SK-N-SH (cell line): ENCODE measurements around the gene GLG1.

Experiments used
- CHD2 ChIP-seq: fragments of 150-350 bp; IDR thresholded peaks from 2 replicates; pipeline ENCODE4 v1.6.1; 2018; ENCODE audit warnings: low read length; ENCODE audit not compliant: partially characterized antibody
- CTCF ChIP-seq: fragments of 200-600 bp; sonication (generic); IDR thresholded peaks from 2 replicates; pipeline ENCODE4 v1.6.1; 2017; ENCODE audit warnings: antibody characterized with exemption, mild to moderate bottlenecking, moderate library complexity
- EZH2phosphoT487 ChIP-seq: fragments of 200-600 bp; sonication (generic); IDR thresholded peaks from 2 replicates; pipeline ENCODE4 v1.6.1; 2017; ENCODE audit warnings: low read depth, mixed run types, mild to moderate bottlenecking, antibody characterized with exemption, moderate library complexity, borderline replicate concordance
- MXI1 ChIP-seq: IDR thresholded peaks from 2 replicates; pipeline ENCODE4 v1.6.1; 2012; ENCODE audit warnings: mild to moderate bottlenecking, low read depth, low read length, improper control_type of control experiment
- YY1 ChIP-seq: IDR thresholded peaks from 2 replicates; pipeline ENCODE4 v1.4.0; 2012; ENCODE audit warnings: low read depth, mild to moderate bottlenecking

DNA sequence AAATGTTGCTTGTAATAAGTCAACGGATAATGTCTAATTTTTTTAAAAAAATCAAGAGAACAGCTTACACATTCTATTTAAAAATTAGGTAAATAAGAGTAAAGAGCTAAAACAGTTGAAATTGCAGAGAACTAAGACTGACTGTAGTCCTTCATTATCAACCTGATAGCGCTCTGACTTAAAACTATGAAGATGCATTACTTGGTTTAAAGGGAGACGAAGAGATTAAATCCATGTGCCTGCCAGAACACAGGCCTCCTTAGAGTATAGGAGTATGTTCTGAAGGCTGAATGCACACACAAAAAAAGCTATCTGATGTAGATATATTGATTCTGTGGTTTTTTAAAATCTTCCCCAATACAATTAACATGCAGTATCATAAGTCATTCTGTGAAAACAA is 28.5 kb downstream of the GLG1 start:
- TF ChIP-seq CHD2 = no peak
- TF ChIP-seq EZH2phosphoT487 = no peak
- no peak for TF ChIP-seq CTCF
- no peak for TF ChIP-seq MXI1
- no peak for TF ChIP-seq YY1
